Fibroblast of the aortic adventitia (primary cell): ENCODE data around the gene MYLK2. TPM values are rescaled to one million over a fixed set of nuclear protein-coding genes. Genes with fewer than 3 reads are reported as not detected.
"Not testable (repeated sequence)": the region's sequence is repeated elsewhere in the genome, so short reads cannot be mapped to it uniquely, and the experiment has no call there.

Experiments used
- DNase-seq: peaks from one replicate; pipeline ENCODE4 v3.0.0-alpha.2; 2010; ENCODE audit warnings: low read depth
- H3K4me3 ChIP-seq: 2 replicates; pipeline ENCODE4 v1.5.1; 2011; ENCODE audit warnings: low read depth, mild to moderate bottlenecking, control low read depth, low read length, moderate library complexity
- CTCF ChIP-seq: IDR thresholded peaks from 2 replicates; pipeline ENCODE4 v1.5.1; 2011; ENCODE audit warnings: mild to moderate bottlenecking, low read length, control low read depth, inconsistent platforms; ENCODE audit not compliant: insufficient read depth
- total RNA-seq: library from RNA; depleted of rRNA; stranded (reverse); fragments of >200 nt; gene quantifications from 2 replicates; pipeline ENCODE4 v1.2.3, GENCODE V29; 2012; ENCODE audit warnings: low replicate concordance

MYLK2 gene
- total RNA-seq, 1 donor: 0.18 TPM

- no peak for TF ChIP-seq CTCF
- DNase-seq: no peak
- no peak overlapping the region for H3K4me3 ChIP-seq
Observed at GRCh38 chr20:31813611-31814010, 5.5 kb upstream of the MYLK2 start.

GRCh38 chr20:31814142-31814541, 5.0 kb upstream of the MYLK2 start:
- H3K4me3 ChIP-seq, DNase-seq: not testable (repeated sequence)

GRCh38 chr20:31815408-31816188, 3.6 kb upstream of the MYLK2 start:
- DNase-seq: peak; percentile 50
- no peak for TF ChIP-seq CTCF

GRCh38 chr20:31816221-31816620, 2.9 kb upstream of the MYLK2 start:
- no peak for DNase-seq
- no peak for TF ChIP-seq CTCF
- no peak overlapping the region for H3K4me3 ChIP-seq

More at GRCh38 chr20:31815408-31816188, 3.6 kb upstream of the MYLK2 start:
- no peak overlapping the region for H3K4me3 ChIP-seq

- no peak overlapping the region for H3K4me3 ChIP-seq
- no peak for TF ChIP-seq CTCF
- no peak for DNase-seq
Observed at GRCh38 chr20:31817461-31817860, 1.7 kb upstream of the MYLK2 start.

GRCh38 chr20:31818376-31818908, 714 bp upstream of the MYLK2 start:
- H3K4me3 ChIP-seq: no peak overlapping the region
- DNase-seq: no peak
- no peak for TF ChIP-seq CTCF

GRCh38 chr20:31820228-31820627, 1.1 kb downstream of the MYLK2 start:
- TF ChIP-seq CTCF: no peak
- no peak overlapping the region for H3K4me3 ChIP-seq
- no peak for DNase-seq
